ENCODE data around the gene FBXO44.
A peak's percentile ranks its signal among the peaks of the same experiment; 100 is the strongest.

Gene FBXO44

DNA sequence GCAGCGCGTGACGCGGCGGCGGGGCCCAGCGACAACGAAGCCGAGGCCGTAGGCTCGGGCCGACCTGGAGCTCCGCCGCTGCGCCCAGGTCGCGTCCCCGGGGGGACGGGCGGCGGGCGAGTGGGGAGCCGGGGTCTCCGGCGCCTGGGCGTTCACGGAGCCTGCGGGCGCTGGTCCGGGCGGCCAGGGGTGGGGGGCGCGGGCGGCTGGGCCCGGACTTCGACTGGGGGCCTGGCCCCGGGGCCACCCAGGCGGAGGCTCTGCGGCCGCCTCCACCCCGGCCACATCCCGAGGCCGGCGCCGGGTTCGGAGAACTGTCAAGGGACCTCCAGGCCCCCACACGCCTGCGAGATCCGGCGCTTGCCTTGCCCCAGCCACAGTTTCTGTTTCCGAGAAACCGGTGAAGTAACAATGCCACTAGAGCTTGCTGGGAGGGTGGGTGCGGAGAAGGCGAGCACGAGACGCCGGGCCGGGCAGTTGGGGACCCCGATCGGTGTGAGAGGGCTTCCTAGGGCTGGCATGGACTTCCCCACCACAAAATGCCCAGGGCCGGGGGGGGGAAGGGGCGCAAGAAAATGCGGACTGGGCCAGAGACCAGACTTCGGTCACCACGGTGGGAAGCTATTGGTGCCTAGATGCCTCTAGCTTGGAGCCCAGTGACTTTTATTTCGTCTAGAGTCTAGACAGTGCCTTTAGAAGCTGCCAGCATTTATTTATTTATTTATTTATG lies 9.8 kb downstream of the FBXO44 start:
- ATAC-seq (peak; percentile 81), DNase-seq (peak; percentile 71 to 72)
- peak overlapping the region; percentile 73 to 89 for H3K27ac Mint-ChIP-seq
- peaks cover 24% of the 10 kb centered on the region for H3K4me1 Mint-ChIP-seq
- H3K27me3 Mint-ChIP-seq: no peaks in the 10 kb centered on the region
- no peaks in the 10 kb centered on the region for H3K9me3 Mint-ChIP-seq
- peak overlapping the region; percentile 78 to 82 for H3K4me3 Mint-ChIP-seq

DNA sequence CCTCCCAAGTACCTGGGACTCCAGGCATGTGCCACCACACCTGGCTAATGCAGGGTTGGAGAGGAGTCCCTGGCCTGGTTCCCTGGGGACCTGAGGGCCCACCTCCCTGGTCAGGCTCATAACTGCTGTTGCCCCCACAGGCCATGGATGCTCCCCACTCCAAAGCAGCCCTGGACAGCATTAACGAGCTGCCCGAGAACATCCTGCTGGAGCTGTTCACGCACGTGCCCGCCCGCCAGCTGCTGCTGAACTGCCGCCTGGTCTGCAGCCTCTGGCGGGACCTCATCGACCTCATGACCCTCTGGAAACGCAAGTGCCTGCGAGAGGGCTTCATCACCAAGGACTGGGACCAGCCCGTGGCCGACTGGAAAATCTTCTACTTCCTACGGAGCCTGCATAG lies 13.8 kb downstream of the FBXO44 start:
- Mint-ChIP-seq H3K27me3 (no peaks in the 10 kb centered on the region), H3K9me3 (no peaks in the 10 kb centered on the region), H3K27ac (peak overlapping the region in 1 of 2 donors; percentile 54), H3K4me3 (no peak overlapping the region), H3K4me1 (peaks cover 18% of the 10 kb centered on the region)
- ATAC-seq (no peak), DNase-seq (no peak)

DNA sequence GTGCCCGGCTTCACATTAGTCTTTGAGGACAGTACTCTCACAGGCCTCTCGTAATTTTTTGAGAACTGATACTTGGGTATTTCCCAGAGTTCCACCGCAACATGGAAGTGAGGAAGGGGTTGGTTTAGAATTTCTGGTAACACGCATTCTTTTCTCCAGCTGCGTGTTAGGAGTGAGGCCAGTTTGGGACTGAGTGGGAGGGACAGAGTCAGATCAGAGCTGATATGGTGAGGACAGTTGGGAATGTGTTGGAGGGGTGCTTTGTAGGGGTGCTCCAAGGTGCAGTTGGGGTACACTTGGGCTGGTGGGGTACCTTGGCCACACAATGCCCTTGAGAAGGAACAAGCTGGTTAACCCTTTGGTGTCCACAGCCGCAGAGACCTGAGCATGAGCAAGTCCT lies 16.1 kb downstream of the FBXO44 start:
- Mint-ChIP-seq H3K9me3 (no peaks in the 10 kb centered on the region), H3K4me1 (peaks cover 18% of the 10 kb centered on the region), H3K4me3 (no peak overlapping the region), H3K27me3 (no peaks in the 10 kb centered on the region), H3K27ac (no peak overlapping the region)
- ATAC-seq (no peak), DNase-seq (no peak)

DNA sequence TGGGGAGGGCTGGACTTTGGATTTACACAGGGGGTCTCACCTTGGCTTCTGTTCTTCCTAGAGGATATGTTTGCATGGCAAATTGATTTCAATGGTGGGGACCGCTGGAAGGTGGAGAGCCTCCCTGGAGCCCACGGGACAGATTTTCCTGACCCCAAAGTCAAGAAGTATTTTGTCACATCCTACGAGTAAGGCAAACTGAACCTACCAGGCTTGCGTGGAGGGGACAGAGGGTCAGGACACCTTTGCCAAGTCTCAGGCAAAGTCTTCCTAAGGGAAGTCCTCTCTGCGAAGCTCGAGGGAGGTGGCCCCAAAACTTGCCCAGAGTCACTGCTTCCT lies 16.5 kb downstream of the FBXO44 start:
- H3K4me3 Mint-ChIP-seq: no peak overlapping the region
- no peaks in the 10 kb centered on the region for H3K27me3 Mint-ChIP-seq
- DNase-seq (no peak), ATAC-seq (no peak)
- H3K9me3 Mint-ChIP-seq: no peaks in the 10 kb centered on the region
- H3K4me1 Mint-ChIP-seq: peaks cover 20% of the 10 kb centered on the region
- H3K27ac Mint-ChIP-seq: no peak overlapping the region

DNA sequence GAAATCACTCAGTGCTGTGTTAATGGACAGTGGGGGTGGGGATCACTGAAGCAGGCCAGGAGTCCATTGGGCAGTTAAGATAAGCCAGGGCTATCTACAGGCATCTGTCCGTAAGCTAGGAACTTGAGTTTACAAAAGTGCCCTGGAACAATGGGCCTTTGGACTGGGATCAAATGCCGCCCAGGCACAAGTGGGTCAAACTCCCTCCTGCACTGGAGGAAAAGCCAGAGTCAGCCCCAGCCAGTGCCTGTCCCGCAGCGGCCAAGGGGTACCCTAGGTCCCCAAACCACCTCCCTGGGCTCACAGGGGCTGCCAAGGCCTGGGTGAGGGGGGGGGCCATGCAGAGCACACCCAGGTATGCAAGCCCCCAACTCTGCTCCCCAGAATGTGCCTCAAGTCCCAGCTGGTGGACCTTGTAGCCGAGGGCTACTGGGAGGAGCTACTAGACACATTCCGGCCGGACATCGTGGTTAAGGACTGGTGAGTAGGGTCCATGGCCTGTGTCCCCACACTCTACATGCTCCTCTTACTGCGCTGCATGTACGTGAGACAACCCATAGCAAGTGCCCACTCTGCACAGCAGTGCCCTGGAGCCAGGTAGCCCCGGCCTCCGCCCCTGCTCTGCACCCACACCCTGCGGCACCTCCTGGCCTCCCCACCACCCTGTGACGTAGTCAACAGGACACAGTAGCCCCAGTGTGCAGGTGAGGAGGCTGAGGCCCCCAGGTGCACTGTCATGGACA lies 17.0 kb downstream of the FBXO44 start:
- ATAC-seq: peak; percentile 41
- Mint-ChIP-seq H3K4me1 (peaks cover 20% of the 10 kb centered on the region), H3K4me3 (no peak overlapping the region), H3K27ac (no peak overlapping the region), H3K9me3 (no peaks in the 10 kb centered on the region), H3K27me3 (no peaks in the 10 kb centered on the region)
- DNase-seq: no peak

DNA sequence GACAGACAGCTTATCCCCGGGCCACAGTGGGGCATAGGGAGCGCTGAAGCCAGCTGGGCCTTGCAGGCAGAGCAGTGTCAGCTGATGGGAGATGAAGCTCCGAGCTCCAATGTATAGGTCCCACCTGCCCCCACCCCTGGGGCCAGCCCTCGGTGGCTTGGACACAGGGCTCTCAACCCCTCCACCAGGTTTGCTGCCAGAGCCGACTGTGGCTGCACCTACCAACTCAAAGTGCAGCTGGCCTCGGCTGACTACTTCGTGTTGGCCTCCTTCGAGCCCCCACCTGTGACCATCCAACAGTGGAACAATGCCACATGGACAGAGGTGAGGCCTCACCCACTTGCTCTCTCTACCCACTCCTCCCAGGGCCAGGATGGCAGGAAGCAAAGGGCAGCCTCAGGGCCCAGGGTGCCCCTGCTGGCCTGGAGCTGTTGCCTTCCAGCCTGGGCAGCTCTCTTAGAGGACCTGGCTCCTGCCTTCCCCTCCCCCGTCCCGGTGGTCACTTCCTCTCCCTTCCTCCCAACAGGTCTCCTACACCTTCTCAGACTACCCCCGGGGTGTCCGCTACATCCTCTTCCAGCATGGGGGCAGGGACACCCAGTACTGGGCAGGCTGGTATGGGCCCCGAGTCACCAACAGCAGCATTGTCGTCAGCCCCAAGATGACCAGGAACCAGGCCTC lies 18.6 kb downstream of the FBXO44 start:
- Mint-ChIP-seq H3K4me1 (peaks cover 13% of the 10 kb centered on the region), H3K27ac (no peak overlapping the region), H3K27me3 (no peaks in the 10 kb centered on the region), H3K9me3 (no peaks in the 10 kb centered on the region), H3K4me3 (no peak overlapping the region)
- DNase-seq: no peak
- ATAC-seq: peak; percentile 18

DNA sequence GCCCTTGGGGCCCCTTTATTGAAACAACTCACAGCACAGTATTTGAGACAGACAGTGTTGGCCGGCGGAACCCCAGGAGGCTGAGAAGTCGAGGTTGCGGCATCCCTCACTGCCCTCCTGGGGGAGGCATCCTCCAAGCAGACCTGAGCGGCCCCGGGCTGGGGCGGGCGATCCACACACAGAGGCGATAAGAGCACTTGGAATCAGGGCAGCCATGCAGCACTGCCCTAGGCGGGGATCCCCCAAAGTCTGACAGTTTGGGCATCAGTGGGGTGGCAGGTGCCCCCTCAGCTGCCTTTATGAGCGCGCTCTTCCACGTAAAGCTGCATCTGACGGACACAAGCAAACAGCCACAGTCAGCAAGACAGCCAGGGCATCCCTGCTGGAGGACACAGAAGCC lies 19.8 kb downstream of the FBXO44 start:
- Mint-ChIP-seq H3K27me3 (no peaks in the 10 kb centered on the region), H3K4me3 (no peak overlapping the region), H3K9me3 (no peaks in the 10 kb centered on the region), H3K27ac (no peak overlapping the region), H3K4me1 (peaks cover 13% of the 10 kb centered on the region)
- ATAC-seq (no peak), DNase-seq (no peak)

DNA sequence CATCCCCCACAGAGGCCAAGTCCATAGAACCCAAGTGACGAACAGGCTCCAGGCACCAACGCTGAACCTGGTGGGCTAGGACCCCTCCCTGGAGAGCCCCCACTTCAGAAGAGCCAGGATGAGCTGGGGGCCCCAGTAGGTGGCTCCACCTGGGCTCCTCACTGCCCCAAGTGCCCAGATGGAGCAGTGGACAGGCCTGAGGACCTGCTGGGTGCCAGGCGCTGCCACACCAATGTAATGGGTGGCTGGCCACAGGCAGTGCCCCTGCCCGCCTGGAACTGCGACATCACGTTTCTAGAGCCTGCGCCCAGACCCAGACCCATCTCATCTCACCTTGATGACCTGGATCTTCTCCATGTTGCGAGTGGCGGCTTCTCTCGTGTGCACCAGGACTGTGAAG lies 20.6 kb downstream of the FBXO44 start:
- Mint-ChIP-seq H3K27ac (no peak overlapping the region), H3K4me1 (peaks cover 22% of the 10 kb centered on the region), H3K4me3 (no peak overlapping the region), H3K27me3 (no peaks in the 10 kb centered on the region), H3K9me3 (no peaks in the 10 kb centered on the region)
- DNase-seq (no peak), ATAC-seq (no peak)

DNA sequence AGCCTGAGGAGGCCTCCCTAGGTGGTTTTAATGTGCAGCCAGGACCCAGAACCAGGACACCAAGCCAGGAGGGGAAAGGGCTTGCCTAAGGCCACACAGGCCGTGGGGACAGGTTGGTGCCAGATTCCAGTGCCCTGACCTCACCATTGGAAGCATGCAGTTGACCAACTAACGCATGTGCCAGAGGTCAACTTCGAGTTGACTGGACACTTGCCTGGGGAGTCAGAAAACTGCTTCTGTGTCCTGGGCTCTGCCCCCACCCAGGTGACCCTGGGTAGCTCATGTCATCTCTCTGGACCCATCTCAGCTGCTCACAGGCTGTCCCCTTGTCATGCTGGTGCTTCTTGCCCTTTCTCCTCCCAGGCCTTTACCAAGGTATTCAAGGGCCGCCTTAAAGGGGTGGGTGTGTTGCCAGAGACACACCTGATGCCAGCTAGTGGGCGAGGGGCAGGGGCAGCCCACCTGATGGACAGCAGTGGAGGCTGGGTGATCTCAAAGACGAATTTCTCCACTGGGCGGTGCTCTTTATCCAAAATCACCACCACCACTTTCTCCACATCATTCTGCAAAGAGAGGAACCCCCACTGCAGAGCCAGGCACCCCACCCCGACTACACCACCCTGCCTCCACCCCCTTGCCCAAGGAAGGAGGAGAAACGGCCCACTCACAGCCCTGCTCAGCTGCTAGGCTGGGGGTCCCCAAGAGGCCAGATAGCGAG lies 21.9 kb downstream of the FBXO44 start:
- Mint-ChIP-seq H3K27me3 (no peaks in the 10 kb centered on the region), H3K4me3 (no peak overlapping the region), H3K9me3 (no peaks in the 10 kb centered on the region), H3K27ac (no peak overlapping the region), H3K4me1 (peaks cover 26% of the 10 kb centered on the region)
- no peak for ATAC-seq
- DNase-seq: no peak

DNA sequence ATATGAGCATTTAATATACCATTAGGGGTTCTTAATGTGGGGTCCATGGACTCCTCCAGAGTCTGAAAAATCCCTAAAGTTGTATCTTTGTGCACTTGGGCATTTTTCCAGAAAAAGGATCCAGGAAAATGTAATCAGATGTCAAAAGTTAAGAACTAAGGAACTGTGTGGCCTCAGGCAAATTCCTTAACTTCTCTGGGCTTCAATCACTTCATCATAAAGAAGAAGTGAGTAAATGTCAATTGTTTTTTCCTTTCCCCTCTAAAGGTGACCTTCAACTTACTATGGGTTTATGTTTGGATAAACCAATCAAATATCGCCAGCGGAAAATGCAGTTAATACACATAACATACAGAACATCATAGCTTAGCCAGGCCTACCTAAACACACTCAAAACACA lies 23.8 kb downstream of the FBXO44 start:
- Mint-ChIP-seq H3K4me3 (no peak overlapping the region), H3K27ac (no peak overlapping the region), H3K4me1 (peaks cover 33% of the 10 kb centered on the region), H3K27me3 (no peaks in the 10 kb centered on the region), H3K9me3 (no peaks in the 10 kb centered on the region)
- ATAC-seq: no peak
- no peak for DNase-seq

DNA sequence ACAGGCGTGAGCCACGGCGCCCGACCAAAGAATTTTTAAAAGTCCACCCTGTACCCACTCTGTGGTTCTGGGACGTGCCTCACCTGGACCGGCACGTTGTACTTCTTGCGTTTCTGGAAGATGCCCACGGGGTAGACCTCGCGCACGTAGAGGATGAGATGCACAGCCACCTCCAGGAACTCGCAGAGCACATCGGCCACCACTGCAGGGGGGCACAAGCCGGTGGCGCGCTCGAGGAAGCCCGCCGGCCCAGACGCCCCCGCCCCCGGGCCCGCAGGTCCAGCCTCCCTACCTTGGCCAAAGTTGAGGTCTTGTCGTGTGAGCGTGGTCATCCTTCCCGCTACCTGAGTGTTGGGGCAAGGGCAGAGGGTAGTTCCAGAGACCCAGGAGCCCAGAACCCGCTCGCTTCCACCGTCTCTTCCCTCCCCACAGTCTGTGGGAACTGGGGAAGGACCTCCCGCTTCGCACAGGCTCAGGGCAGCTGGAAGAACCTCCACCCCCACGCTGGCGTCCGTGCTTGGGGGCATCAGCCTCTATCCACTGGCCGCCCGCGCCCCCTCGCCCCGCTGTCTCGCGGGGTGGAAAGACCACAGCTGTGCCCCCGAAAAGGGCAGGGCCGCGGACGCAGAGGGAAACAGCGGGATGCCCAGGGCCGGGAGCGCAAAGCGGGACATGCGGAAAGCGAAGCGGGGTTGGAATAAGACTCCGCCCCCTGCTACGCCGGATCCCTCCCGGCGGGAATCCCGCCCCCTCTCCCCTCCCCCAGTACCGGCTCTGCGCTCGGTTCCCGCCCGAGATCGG lies 25.8 kb downstream of the FBXO44 start:
- no peaks in the 10 kb centered on the region for H3K9me3 Mint-ChIP-seq
- DNase-seq (peak in 1 of 2 donors; percentile 44), ATAC-seq (peak; percentile 26)

DNA sequence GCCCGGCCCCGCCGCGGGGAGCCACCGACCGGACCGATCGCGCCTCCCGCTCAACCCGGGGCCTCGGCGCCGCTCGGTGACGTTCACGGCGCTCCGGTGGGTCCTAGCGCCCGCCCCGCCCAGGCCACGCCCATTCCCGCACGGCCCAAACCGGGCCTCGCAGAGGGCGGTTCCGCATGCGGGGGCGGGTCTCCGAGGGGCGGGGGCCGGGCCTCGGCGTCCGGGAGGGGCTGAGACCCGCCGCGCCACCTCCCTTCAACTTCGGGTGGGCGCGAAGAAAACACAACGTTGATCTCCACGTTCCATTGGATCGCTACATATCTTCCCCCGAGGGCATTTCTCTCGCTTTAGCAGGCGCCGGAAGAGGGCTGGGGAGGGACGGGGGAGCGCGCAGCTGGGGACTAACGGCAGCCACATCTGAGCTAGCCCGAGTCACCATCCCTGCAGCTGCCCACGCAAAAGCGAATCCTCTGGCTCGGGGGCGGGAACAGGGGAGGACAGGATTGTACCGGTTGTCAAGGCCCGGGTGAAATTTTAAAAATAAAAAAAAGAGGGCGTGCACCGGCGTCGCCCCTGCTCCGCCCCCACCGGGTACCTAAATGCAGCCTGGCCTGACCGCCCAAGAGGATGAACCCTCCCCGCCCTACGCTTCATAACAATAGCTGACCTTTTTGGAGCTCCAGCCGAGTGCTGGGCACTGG lies 26.5 kb downstream of the FBXO44 start, which contains the start of gene MAD2L2:
MAD2L2 (minus strand) TSS at position 78 of the 701 bp plus-strand sequence. CDS start 547 bp downstream, outside the sequence.
- peaks cover 4% of the 10 kb centered on the region for H3K27me3 Mint-ChIP-seq

More for the DNA sequence above, 25.8 kb downstream of the FBXO44 start:
- Mint-ChIP-seq H3K27me3 (no peaks in the 10 kb centered on the region), H3K4me1 (peaks cover 32% of the 10 kb centered on the region), H3K27ac (peak overlapping the region; percentile 52 to 71), H3K4me3 (peak overlapping the region; percentile 95 to 96)

DNA sequence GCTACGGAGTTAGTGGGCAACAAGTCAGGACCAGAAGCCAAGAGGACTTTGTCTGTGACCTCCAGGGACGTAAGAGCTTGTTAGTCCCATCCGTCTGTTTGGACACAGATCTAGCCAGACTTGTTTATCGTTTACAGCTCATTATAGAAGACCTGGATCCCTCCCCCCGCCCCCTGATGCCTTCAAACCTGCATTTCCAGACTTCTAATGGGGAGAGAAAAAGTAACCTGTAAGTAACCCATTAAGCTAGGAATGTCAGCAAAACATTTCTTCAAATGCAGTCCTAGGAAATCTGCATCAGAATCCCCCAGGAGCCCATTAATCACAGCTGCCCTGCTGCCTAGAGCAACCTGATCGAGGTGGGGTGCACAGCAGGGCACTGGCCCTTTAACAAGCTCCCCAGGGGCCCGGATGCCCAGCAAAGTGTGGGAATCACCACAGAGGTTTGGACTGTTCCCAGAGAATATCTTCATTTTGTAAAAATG lies 27.7 kb downstream of the FBXO44 start:
- no peaks in the 10 kb centered on the region for H3K9me3 Mint-ChIP-seq
- ATAC-seq: no peak
- peaks cover 7% of the 10 kb centered on the region for H3K27me3 Mint-ChIP-seq
- peak overlapping the region; percentile 26 to 95 for H3K4me3 Mint-ChIP-seq
- no peak for DNase-seq
- peaks cover 27% of the 10 kb centered on the region for H3K4me1 Mint-ChIP-seq
- no peak overlapping the region for H3K27ac Mint-ChIP-seq

More for the DNA sequence above, 26.5 kb downstream of the FBXO44 start, which contains the start of gene MAD2L2:
- Mint-ChIP-seq H3K4me3 (peak within 1 kb of the TSS; percentile 95 to 96), H3K4me1 (peaks cover 27% of the 10 kb centered on the region), H3K27ac (peak within 1 kb of the TSS; percentile 82), H3K9me3 (no peaks in the 10 kb centered on the region)
- ATAC-seq (peak; percentile 93), DNase-seq (peak; percentile 91)

DNA sequence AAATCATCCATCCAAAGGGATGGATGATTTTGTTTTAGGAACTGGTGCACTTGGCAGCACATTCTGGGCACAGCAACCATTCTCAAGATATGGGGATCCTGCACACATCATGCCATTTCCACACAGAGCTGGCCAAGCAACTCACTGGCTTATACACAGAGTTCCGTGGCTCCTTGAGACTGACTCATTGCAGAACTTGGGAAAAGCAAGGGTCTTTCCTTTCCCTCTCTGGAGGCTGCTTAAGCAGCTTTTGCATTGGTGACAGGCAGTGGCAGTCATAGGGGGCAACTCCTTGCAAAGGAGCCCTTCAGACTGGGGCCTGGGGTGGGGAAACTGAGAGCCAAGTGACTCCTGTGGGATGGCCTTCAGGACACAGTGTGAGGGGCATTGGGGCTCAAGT lies 28.1 kb downstream of the FBXO44 start:
- Mint-ChIP-seq H3K27me3 (peaks cover 11% of the 10 kb centered on the region), H3K27ac (no peak overlapping the region), H3K9me3 (no peaks in the 10 kb centered on the region), H3K4me3 (no peak overlapping the region), H3K4me1 (peaks cover 27% of the 10 kb centered on the region)
- ATAC-seq (no peak), DNase-seq (no peak)

Data from stimulated activated naive CD8-positive, alpha-beta T cell treated with anti-CD3 and anti-CD28 coated beads, Interleukin-15, amount 100 ng/mL, for 72 hours (primary cell).